OCI-LY7 (cell line): ENCODE measurements around the gene RNU6-7. TPM values are rescaled to one million over a fixed set of nuclear protein-coding genes. Genes with fewer than 3 reads are reported as not detected.

Source experiments
- BruUV-seq: library from RNA; stranded (reverse); fragments of 400-500 nt; replicated peaks from 2 replicates; lab custom pipeline; 2021; lab: Mats Ljungman, UMichigan
- CTCF ChIA-PET: fragments of 300-600 bp; sonication (Branson Sonifier 250); formaldehyde crosslinking; loops from one replicate; lab custom pipeline; 2022; ENCODE audit warnings: antibody characterized with exemption; ENCODE audit not compliant: unreplicated experiment; lab: Charles Lee
- POLR2A ChIA-PET: fragments of 300-600 bp; sonication (Branson Sonifier 250); formaldehyde crosslinking; loops from one replicate; lab custom pipeline; 2022; ENCODE audit warnings: antibody characterized with exemption; lab: Charles Lee
- DNase-seq: peaks from one replicate; pipeline ENCODE4 v3.0.0-alpha.2; 2015; ENCODE audit warnings: low spot score
- H2AFZ ChIP-seq: fragments of 200-600 bp; sonication (generic), shearing (Covaris generic); 2 replicates; pipeline ENCODE4 v1.6.1; 2014; ENCODE audit warnings: mild to moderate bottlenecking, antibody characterized with exemption, low read length, moderate library complexity
- H3K27ac ChIP-seq: fragments of 200-600 bp; sonication (generic); 2 replicates; pipeline ENCODE4 v1.5.1; 2014; ENCODE audit warnings: mixed run types, low read depth, mild to moderate bottlenecking, moderate library complexity, low read length, inconsistent platforms; ENCODE audit not compliant: poor library complexity, severe bottlenecking
- H3K36me3 ChIP-seq: fragments of 200-600 bp; sonication (generic); 2 replicates; pipeline ENCODE4 v1.6.1; 2014; ENCODE audit warnings: mild to moderate bottlenecking, antibody characterized with exemption, low read length, moderate library complexity, mixed read lengths; ENCODE audit not compliant: insufficient read depth
- H3K4me1 ChIP-seq: fragments of 200-600 bp; sonication (generic); 2 replicates; pipeline ENCODE4 v1.5.1; 2014; ENCODE audit warnings: mild to moderate bottlenecking, low read length; ENCODE audit not compliant: insufficient read depth, poor library complexity, severe bottlenecking
- H3K4me2 ChIP-seq: fragments of 200-600 bp; sonication (generic); 2 replicates; pipeline ENCODE4 v1.6.1; 2014; ENCODE audit warnings: mild to moderate bottlenecking, low read length
- H3K4me3 ChIP-seq: fragments of 200-600 bp; sonication (generic); 2 replicates; pipeline ENCODE4 v1.5.1; 2014; ENCODE audit warnings: mild to moderate bottlenecking, low read depth, low read length; ENCODE audit not compliant: poor library complexity, severe bottlenecking
- H3K79me2 ChIP-seq: fragments of 200-600 bp; sonication (generic); 2 replicates; pipeline ENCODE4 v1.6.1; 2016; ENCODE audit warnings: low read depth, mild to moderate bottlenecking, low read length, moderate library complexity, mixed read lengths; ENCODE audit not compliant: insufficient read depth
- H3K9me2 ChIP-seq: fragments of 200-600 bp; sonication (generic); 2 replicates; pipeline ENCODE4 v1.6.1; 2016; ENCODE audit warnings: mild to moderate bottlenecking, low read length, mixed read lengths; ENCODE audit not compliant: insufficient read depth
- H3K9me3 ChIP-seq: fragments of 200-600 bp; sonication (generic); 2 replicates; pipeline ENCODE4 v1.6.1; 2014; ENCODE audit warnings: mild to moderate bottlenecking, mixed run types, low read length, mixed read lengths
- H4K20me1 ChIP-seq: fragments of 200-600 bp; sonication (generic); 2 replicates; pipeline ENCODE4 v1.6.1; 2014; ENCODE audit warnings: mild to moderate bottlenecking, antibody characterized with exemption, low read length, moderate library complexity, mixed read lengths; ENCODE audit not compliant: insufficient read depth
- EZH2phosphoT487 ChIP-seq: fragments of 200-600 bp; sonication (generic); IDR thresholded peaks from 2 replicates; pipeline ENCODE4 v1.6.1; 2018; ENCODE audit warnings: low read depth, borderline replicate concordance, mild to moderate bottlenecking, mixed run types, antibody characterized with exemption, low read length, moderate library complexity, mixed read lengths
- intact Hi-C: fragments of 100-400 bp; cut with micrococcal nuclease; formaldehyde crosslinking; loops from one replicate; pipeline ENCODE4 v1.10.0; 2022; ENCODE audit not compliant: unreplicated experiment
- total RNA-seq, 2 experiments: library from RNA; depleted of rRNA in 1 of 2; stranded (reverse); fragments of >200 nt in 1 of 2; shearing (Covaris generic) in 1 of 2; gene quantifications; 2 replicates each; pipeline ENCODE4 v1.2.3, GENCODE V29; 2014 to 2022
- TF ChIP-seq, protein P1 (sequence below): fragments of 200-600 bp; sonication (generic); conservative IDR thresholded peaks from 2 replicates; pipeline ENCODE4 v1.5.1; 2014; ENCODE audit warnings: mild to moderate bottlenecking, antibody characterized with exemption, low read length, moderate library complexity, mixed read lengths

RNU6-7 gene
- total RNA-seq, 2 experiments from 2014 or later: not detected

DNA sequence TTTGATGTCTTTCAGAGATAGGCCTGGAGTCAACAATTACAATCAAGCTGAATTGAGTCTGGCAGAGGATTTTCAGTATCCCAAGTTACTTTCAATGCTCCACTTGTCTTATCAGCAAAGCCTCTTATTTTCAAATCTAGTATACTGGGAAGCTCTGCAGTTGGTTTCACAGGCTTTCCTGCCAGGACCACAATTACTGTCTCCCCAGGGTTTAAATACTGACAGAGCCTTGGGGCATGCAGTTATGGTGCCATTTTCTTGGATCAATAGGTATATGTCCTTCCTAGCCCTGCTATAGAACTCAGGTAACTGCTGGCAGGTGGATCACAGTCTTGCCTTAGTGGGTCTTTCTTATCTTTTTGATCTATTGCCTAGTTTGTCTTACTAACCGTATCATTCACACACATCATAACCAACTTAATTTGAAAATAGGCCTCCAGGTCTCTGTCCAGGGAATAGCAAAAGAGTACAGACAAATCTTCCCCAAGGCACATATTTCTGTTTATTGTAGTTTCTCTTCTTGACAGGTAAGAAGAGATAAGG lies 23.6 kb downstream of the RNU6-7 start:
- no peak for DNase-seq
- intact Hi-C loops: no loop called here
- ChIA-PET CTCF (no interaction called here), POLR2A (no interaction called here)
- Histone ChIP-seq H4K20me1 (no peaks in the 10 kb centered on the region), H3K9me3 (no peaks in the 10 kb centered on the region), H3K79me2 (no peaks in the 10 kb centered on the region), H3K4me1 (no peaks in the 10 kb centered on the region), H3K4me3 (no peak overlapping the region), H3K36me3 (no peaks in the 10 kb centered on the region), H3K9me2 (no peaks in the 10 kb centered on the region), H3K27ac (no peak overlapping the region), H2AFZ (no peak overlapping the region), H3K4me2 (no peak overlapping the region)
- TF ChIP-seq, protein P1, sequence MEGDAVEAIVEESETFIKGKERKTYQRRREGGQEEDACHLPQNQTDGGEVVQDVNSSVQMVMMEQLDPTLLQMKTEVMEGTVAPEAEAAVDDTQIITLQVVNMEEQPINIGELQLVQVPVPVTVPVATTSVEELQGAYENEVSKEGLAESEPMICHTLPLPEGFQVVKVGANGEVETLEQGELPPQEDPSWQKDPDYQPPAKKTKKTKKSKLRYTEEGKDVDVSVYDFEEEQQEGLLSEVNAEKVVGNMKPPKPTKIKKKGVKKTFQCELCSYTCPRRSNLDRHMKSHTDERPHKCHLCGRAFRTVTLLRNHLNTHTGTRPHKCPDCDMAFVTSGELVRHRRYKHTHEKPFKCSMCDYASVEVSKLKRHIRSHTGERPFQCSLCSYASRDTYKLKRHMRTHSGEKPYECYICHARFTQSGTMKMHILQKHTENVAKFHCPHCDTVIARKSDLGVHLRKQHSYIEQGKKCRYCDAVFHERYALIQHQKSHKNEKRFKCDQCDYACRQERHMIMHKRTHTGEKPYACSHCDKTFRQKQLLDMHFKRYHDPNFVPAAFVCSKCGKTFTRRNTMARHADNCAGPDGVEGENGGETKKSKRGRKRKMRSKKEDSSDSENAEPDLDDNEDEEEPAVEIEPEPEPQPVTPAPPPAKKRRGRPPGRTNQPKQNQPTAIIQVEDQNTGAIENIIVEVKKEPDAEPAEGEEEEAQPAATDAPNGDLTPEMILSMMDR: no peak
- no peak for TF ChIP-seq EZH2phosphoT487
- BruUV-seq: no TSS peak

DNA sequence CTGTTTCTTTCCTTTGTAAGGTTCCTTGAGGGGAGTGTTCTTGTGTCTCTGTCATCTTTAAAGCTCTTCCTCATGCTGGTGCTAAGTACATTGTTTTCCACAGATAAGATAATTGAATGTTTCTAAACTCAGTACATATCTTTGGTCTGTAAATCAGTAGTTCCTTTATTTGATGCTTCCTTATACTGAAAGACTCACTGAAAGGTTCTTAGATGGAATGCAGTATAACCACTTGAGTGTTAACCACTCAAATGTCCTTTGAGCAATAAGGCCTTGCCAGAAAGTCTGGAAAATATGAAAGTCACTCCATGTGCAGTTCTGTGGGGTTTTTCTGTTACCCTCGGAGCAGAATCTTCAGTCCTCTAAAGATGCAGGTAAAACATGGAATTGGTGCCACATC lies 24.2 kb downstream of the RNU6-7 start:
- Histone ChIP-seq H3K36me3 (no peaks in the 10 kb centered on the region), H3K4me3 (no peak overlapping the region), H3K4me2 (no peak overlapping the region), H3K9me2 (no peaks in the 10 kb centered on the region), H4K20me1 (no peaks in the 10 kb centered on the region), H3K9me3 (no peaks in the 10 kb centered on the region), H3K4me1 (no peaks in the 10 kb centered on the region), H3K79me2 (no peaks in the 10 kb centered on the region), H2AFZ (no peak overlapping the region), H3K27ac (no peak overlapping the region)
- BruUV-seq: no TSS peak
- intact Hi-C loops: no loop called here
- ChIA-PET POLR2A (interaction anchor here (0.7 kb wide), 1 partner anchor 739 kb away, joined by 3 read pairs; no protein-coding TSS in a partner anchor), CTCF (no interaction called here)
- no peak for DNase-seq
- no peak for TF ChIP-seq EZH2phosphoT487
- TF ChIP-seq, protein P1: no peak

DNA sequence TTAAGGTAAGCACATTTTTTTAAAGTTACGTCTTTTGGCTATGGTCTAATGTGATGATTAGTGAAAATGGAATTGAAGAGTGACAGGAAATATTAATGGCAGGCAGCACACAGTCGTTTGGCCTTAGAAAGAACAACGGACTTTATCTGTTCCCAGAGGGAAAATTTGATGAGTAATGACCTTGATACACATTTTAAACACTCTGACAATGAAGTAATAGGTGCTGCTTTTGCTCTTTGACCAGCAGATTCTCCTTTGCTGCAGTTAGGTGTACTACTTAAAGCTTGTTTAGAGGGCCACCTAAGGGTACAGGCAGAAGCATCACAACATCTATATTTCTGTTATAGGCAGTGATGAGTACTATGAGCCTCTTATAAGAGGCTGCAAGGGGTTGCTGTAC lies 28.3 kb downstream of the RNU6-7 start:
- H3K4me3 ChIP-seq: no peak overlapping the region
- ChIA-PET POLR2A (no interaction called here), CTCF (no interaction called here)
- no peak overlapping the region for H3K27ac ChIP-seq
- no peak overlapping the region for H2AFZ ChIP-seq
- no peaks in the 10 kb centered on the region for H3K9me2 ChIP-seq
- no peak overlapping the region for H3K4me2 ChIP-seq
- H3K4me1 ChIP-seq: no peaks in the 10 kb centered on the region
- intact Hi-C loops: no loop called here
- no peak for TF ChIP-seq EZH2phosphoT487
- TF ChIP-seq, protein P1: no peak
- no TSS peak for BruUV-seq
- no peaks in the 10 kb centered on the region for H3K79me2 ChIP-seq
- H4K20me1 ChIP-seq: no peaks in the 10 kb centered on the region
- no peak for DNase-seq
- no peaks in the 10 kb centered on the region for H3K9me3 ChIP-seq
- H3K36me3 ChIP-seq: no peaks in the 10 kb centered on the region
